CD14-positive monocyte (primary cell): ENCODE data around the gene IFT27. TPM values are rescaled to one million over a fixed set of nuclear protein-coding genes. Genes with fewer than 3 reads are reported as not detected.

Experiments
- DNase-seq, 3 donors: peaks; one replicate each; pipeline ENCODE4 v3.0.0-alpha.2; 2011 to 2022
- H2AFZ ChIP-seq: 2 replicates; pipeline ENCODE4 v1.6.0; 2012; ENCODE audit warnings: mild to moderate bottlenecking, low read depth, low read length, inconsistent platforms; ENCODE audit not compliant: insufficient read depth, poor library complexity, severe bottlenecking
- H3K27ac ChIP-seq, 2 donors: 1 replicate in 1 of 2; 2 replicates in 1 of 2; pipeline ENCODE4 v1.5.1; 2012 to 2013; ENCODE audit warnings: low read length in 2 of 2, control low read depth in 1 of 2, inconsistent platforms in 1 of 2, low read depth in 1 of 2, mild to moderate bottlenecking in 1 of 2
- H3K27me3 ChIP-seq, 2 donors: one replicate each; pipeline versions ENCODE4 v1.6.0 to v1.6.1; 2011 to 2013; ENCODE audit warnings: low read length in 2 of 2; ENCODE audit not compliant: control insufficient read depth in 2 of 2, insufficient read depth in 2 of 2
- H3K36me3 ChIP-seq, 2 donors: replicated peaks in 1 of 2; 1 replicate in 1 of 2; 2 replicates in 1 of 2; pipeline versions ENCODE4 v1.5.1 to v1.6.1; 2012 to 2013; ENCODE audit warnings: low read length in 2 of 2, control low read depth in 1 of 2, inconsistent platforms in 1 of 2, mild to moderate bottlenecking in 1 of 2; ENCODE audit not compliant: insufficient read depth in 2 of 2, control insufficient read depth in 1 of 2
- H3K4me1 ChIP-seq, 2 donors: 1 replicate in 1 of 2; 2 replicates in 1 of 2; pipeline versions ENCODE4 v1.5.1 to v1.6.1; 2012 to 2013; ENCODE audit warnings: low read length in 2 of 2, control low read depth in 1 of 2, inconsistent platforms in 1 of 2, mild to moderate bottlenecking in 1 of 2, moderate library complexity in 1 of 2; ENCODE audit not compliant: insufficient read depth in 2 of 2, control insufficient read depth in 1 of 2
- H3K4me2 ChIP-seq: replicated peaks from 2 replicates; pipeline ENCODE3; 2012; ENCODE audit warnings: low read length, moderate library complexity, mild to moderate bottlenecking; ENCODE audit not compliant: poor library complexity, severe bottlenecking; ENCODE audit errors: extremely low read depth
- H3K4me3 ChIP-seq, 3 experiments: fragments of 200-600 bp in 1 of 3; sonication (generic) in 1 of 3; replicated peaks in 1 of 3; 1 replicate in 2 of 3; 2 replicates in 1 of 3; pipeline ENCODE4 v1.5.1; 2011 to 2013; ENCODE audit warnings: low read length in 3 of 3, mild to moderate bottlenecking in 3 of 3, control low read depth in 2 of 3, low read depth in 2 of 3, inconsistent platforms in 1 of 3, moderate library complexity in 1 of 3
- H3K79me2 ChIP-seq: 2 replicates; pipeline ENCODE4 v1.6.0; 2012; ENCODE audit warnings: mild to moderate bottlenecking, control low read depth, inconsistent platforms, low read length, moderate library complexity; ENCODE audit not compliant: insufficient read depth
- H3K9ac ChIP-seq: 2 replicates; pipeline ENCODE4 v1.6.0; 2017; ENCODE audit warnings: low read length, mild to moderate bottlenecking; ENCODE audit not compliant: insufficient read depth, poor library complexity, severe bottlenecking
- H3K9me3 ChIP-seq, 2 donors: replicated peaks in 1 of 2; 1 replicate in 1 of 2; 2 replicates in 1 of 2; pipeline versions ENCODE4 v1.5.1 to v1.6.1; 2012 to 2013; ENCODE audit warnings: low read length in 2 of 2, control low read depth in 1 of 2; ENCODE audit not compliant: control insufficient read depth in 1 of 2, insufficient read depth in 1 of 2
- H4K20me1 ChIP-seq: 2 replicates; pipeline ENCODE4 v1.6.0; 2012; ENCODE audit warnings: mild to moderate bottlenecking, low read length, control low read depth, moderate library complexity; ENCODE audit not compliant: insufficient read depth
- H3K27ac Mint-ChIP-seq, 7 donors: one replicate each; pipeline ENCODE4 v1.8.0; 2020; ENCODE audit warnings: mild to moderate bottlenecking in 7 of 7, mixed read lengths in 7 of 7, moderate library complexity in 6 of 7, inconsistent platforms in 2 of 7
- H3K27me3 Mint-ChIP-seq, 3 donors: one replicate each; pipeline ENCODE4 v1.8.0; 2021 to 2022; ENCODE audit warnings: low read depth in 3 of 3, mild to moderate bottlenecking in 3 of 3, mixed read lengths in 3 of 3, moderate library complexity in 3 of 3, inconsistent platforms in 1 of 3
- H3K36me3 Mint-ChIP-seq, 2 donors: one replicate each; pipeline ENCODE4 v1.8.0; 2020; ENCODE audit warnings: mixed read lengths in 2 of 2, inconsistent platforms in 1 of 2, mild to moderate bottlenecking in 1 of 2
- H3K4me1 Mint-ChIP-seq: one replicate; pipeline ENCODE4 v1.8.0; 2020; ENCODE audit warnings: mild to moderate bottlenecking, mixed read lengths
- H3K4me3 Mint-ChIP-seq, 2 donors: one replicate each; pipeline ENCODE4 v1.8.0; 2020; ENCODE audit warnings: mild to moderate bottlenecking in 2 of 2, mixed read lengths in 2 of 2, moderate library complexity in 1 of 2
- H3K9me3 Mint-ChIP-seq, 7 donors: one replicate each; pipeline ENCODE4 v1.8.0; 2020 to 2022; ENCODE audit warnings: mixed read lengths in 7 of 7, mild to moderate bottlenecking in 6 of 7, moderate library complexity in 6 of 7, inconsistent platforms in 2 of 7
- WGBS: methylation state at CpG from one replicate; pipeline ENCODE4 v1.1.5; 2013; ENCODE audit warnings: missing lambda C conversion rate; ENCODE audit not compliant: insufficient coverage; 5-methylcytosine and 5-hydroxymethylcytosine counted together
- intact Hi-C, 2 donors: fragments of 100-400 bp; cut with micrococcal nuclease; formaldehyde crosslinking; loops; one replicate each; pipeline versions ENCODE4 v1.15.0 to v1.15.1; 2023
- polyA plus RNA-seq, 3 donors: library from polyadenylated mRNA; depleted of rRNA in 1 of 3; unstranded in 2 of 3; stranded (reverse) in 1 of 3; fragments of 300-500 nt in 2 of 3; fragments of >200 nt in 1 of 3; fragmentation: Illumina TruSeq in 2 of 3; gene quantifications; 1 replicate in 2 of 3; 2 replicates in 1 of 3; pipeline ENCODE4 v1.2.3, GENCODE V29; 2012 to 2021
- TF ChIP-seq, protein P1 (sequence below): fragments of 200-600 bp; IDR thresholded peaks from one replicate; pipeline ENCODE4 v1.8.0; 2022; ENCODE audit warnings: antibody characterized with exemption, mild to moderate bottlenecking

The IFT27 gene
- polyA plus RNA-seq, 3 donors = 12.5 to 16.9 (median 14.6) TPM

DNA sequence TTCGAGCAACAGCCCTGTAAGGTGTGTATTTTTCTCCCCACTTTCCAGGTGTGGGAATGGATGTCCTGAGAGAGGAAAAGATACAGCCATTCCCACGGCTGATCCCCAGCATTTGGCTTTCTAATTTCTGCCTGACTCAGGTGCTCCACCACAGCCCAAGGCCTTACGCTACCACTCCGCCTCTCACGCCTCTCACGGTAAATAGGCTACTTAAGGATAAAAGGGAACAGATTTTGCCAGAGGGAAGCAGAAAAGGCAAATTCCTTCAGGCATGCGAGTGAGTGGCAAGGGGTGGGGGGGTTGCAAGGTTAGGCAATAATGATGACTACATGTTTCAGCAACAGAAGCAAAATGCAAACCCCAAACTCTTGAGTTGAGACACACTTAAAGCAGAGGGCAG is 31.7 kb upstream of the IFT27 start:
- Histone ChIP-seq H3K27me3 (peaks cover 3 to 24% of the 10 kb centered on the region in 2 donors), H4K20me1 (no peaks in the 10 kb centered on the region), H3K9me3 (no peaks in the 10 kb centered on the region), H3K79me2 (no peaks in the 10 kb centered on the region), H3K4me2 (no peak overlapping the region), H3K27ac (no peak overlapping the region), H3K4me3 (no peak overlapping the region), H2AFZ (no peak overlapping the region), H3K36me3 (no peaks in the 10 kb centered on the region), H3K9ac (no peak overlapping the region), H3K4me1 (peaks cover 9% of the 10 kb centered on the region in 2 donors)
- Mint-ChIP-seq H3K27ac (no peak overlapping the region), H3K4me1 (peaks cover 8% of the 10 kb centered on the region), H3K36me3 (no peaks in the 10 kb centered on the region), H3K9me3 (no peaks in the 10 kb centered on the region), H3K27me3 (peaks cover 27 to 38% (median 34%) of the 10 kb centered on the region in 3 donors), H3K4me3 (peak overlapping the region in 1 of 2 donors; percentile 43)
- intact Hi-C loops = no loop called here
- TF ChIP-seq, protein P1, sequence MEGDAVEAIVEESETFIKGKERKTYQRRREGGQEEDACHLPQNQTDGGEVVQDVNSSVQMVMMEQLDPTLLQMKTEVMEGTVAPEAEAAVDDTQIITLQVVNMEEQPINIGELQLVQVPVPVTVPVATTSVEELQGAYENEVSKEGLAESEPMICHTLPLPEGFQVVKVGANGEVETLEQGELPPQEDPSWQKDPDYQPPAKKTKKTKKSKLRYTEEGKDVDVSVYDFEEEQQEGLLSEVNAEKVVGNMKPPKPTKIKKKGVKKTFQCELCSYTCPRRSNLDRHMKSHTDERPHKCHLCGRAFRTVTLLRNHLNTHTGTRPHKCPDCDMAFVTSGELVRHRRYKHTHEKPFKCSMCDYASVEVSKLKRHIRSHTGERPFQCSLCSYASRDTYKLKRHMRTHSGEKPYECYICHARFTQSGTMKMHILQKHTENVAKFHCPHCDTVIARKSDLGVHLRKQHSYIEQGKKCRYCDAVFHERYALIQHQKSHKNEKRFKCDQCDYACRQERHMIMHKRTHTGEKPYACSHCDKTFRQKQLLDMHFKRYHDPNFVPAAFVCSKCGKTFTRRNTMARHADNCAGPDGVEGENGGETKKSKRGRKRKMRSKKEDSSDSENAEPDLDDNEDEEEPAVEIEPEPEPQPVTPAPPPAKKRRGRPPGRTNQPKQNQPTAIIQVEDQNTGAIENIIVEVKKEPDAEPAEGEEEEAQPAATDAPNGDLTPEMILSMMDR = no peak
- WGBS = no CpG with 5 or more reads among the region's 7 CpGs
- peak in 1 of 3 donors; percentile 35 for DNase-seq

GRCh38 chr22:36806835-36807234 is 30.9 kb upstream of the IFT27 start:
- WGBS = 72% methylated on average over 5 of the region's 6 CpGs
- no peak overlapping the region for H3K4me3 ChIP-seq
- no peaks in the 10 kb centered on the region for H3K79me2 ChIP-seq
- peaks cover 9% of the 10 kb centered on the region in 2 donors for H3K4me1 ChIP-seq
- Mint-ChIP-seq H3K4me1 (peaks cover 8% of the 10 kb centered on the region), H3K27me3 (peaks cover 26 to 39% (median 31%) of the 10 kb centered on the region in 3 donors), H3K4me3 (peak overlapping the region in 1 of 2 donors; percentile 62), H3K36me3 (no peaks in the 10 kb centered on the region), H3K27ac (peak overlapping the region in 2 of 7 donors; percentile 15 to 19), H3K9me3 (no peaks in the 10 kb centered on the region)
- no peak for DNase-seq
- H3K9me3 ChIP-seq = no peaks in the 10 kb centered on the region
- no peaks in the 10 kb centered on the region for H3K36me3 ChIP-seq
- H2AFZ ChIP-seq = no peak overlapping the region
- no peak overlapping the region for H3K27ac ChIP-seq
- TF ChIP-seq, protein P1 = no peak
- no peak overlapping the region for H3K9ac ChIP-seq
- peaks cover 3 to 24% of the 10 kb centered on the region in 2 donors for H3K27me3 ChIP-seq
- H3K4me2 ChIP-seq = no peak overlapping the region
- no peaks in the 10 kb centered on the region for H4K20me1 ChIP-seq
- intact Hi-C loops = no loop called here
